Osteocyte (in vitro differentiated cells): Measurements from ENCODE around the gene EXOC3L2. TPM values are rescaled to one million over a fixed set of nuclear protein-coding genes. Genes with fewer than 3 reads are reported as not detected.

Source experiments
- DNase-seq: peaks from one replicate; pipeline ENCODE4 v3.0.0; 2021; ENCODE audit warnings: mixed read lengths; ENCODE audit not compliant: unreplicated experiment; ENCODE audit errors: extremely low spot score
- H3K27ac Mint-ChIP-seq: one replicate; pipeline ENCODE4 v1.8.0; 2021; ENCODE audit warnings: mild to moderate bottlenecking, mixed read lengths; ENCODE audit not compliant: unreplicated experiment
- H3K27me3 Mint-ChIP-seq: one replicate; pipeline ENCODE4 v1.8.0; 2021; ENCODE audit warnings: mixed read lengths; ENCODE audit not compliant: unreplicated experiment
- H3K36me3 Mint-ChIP-seq: one replicate; pipeline ENCODE4 v1.8.0; 2021; ENCODE audit warnings: mixed read lengths; ENCODE audit not compliant: unreplicated experiment
- H3K4me1 Mint-ChIP-seq: one replicate; pipeline ENCODE4 v1.8.0; 2021; ENCODE audit warnings: mixed read lengths; ENCODE audit not compliant: unreplicated experiment
- H3K4me3 Mint-ChIP-seq: one replicate; pipeline ENCODE4 v1.8.0; 2021; ENCODE audit warnings: mild to moderate bottlenecking, moderate library complexity, mixed read lengths; ENCODE audit not compliant: unreplicated experiment
- H3K9me3 Mint-ChIP-seq: one replicate; pipeline ENCODE4 v1.8.0; 2021; ENCODE audit warnings: mixed read lengths; ENCODE audit not compliant: unreplicated experiment
- total RNA-seq: library from RNA; stranded (reverse); gene quantifications from 2 replicates; pipeline ENCODE4 v1.2.1, GENCODE V29; 2021
- TF ChIP-seq, protein P1 (sequence below): fragments of 200-600 bp; sonication (generic); IDR thresholded peaks from 2 replicates; pipeline ENCODE4 v1.5.0; 2021; ENCODE audit warnings: antibody characterized with exemption, mild to moderate bottlenecking, moderate library complexity

Gene EXOC3L2
- total RNA-seq, 1 donor from 2014 or later = 11.1 TPM

GRCh38 chr19:45247136-45247535, 1.9 kb upstream of the EXOC3L2 start:
- H3K4me3 Mint-ChIP-seq = no peak overlapping the region
- H3K27ac Mint-ChIP-seq = no peak overlapping the region
- H3K36me3 Mint-ChIP-seq = no peaks in the 10 kb centered on the region
- H3K9me3 Mint-ChIP-seq = no peaks in the 10 kb centered on the region
- TF ChIP-seq, protein P1, sequence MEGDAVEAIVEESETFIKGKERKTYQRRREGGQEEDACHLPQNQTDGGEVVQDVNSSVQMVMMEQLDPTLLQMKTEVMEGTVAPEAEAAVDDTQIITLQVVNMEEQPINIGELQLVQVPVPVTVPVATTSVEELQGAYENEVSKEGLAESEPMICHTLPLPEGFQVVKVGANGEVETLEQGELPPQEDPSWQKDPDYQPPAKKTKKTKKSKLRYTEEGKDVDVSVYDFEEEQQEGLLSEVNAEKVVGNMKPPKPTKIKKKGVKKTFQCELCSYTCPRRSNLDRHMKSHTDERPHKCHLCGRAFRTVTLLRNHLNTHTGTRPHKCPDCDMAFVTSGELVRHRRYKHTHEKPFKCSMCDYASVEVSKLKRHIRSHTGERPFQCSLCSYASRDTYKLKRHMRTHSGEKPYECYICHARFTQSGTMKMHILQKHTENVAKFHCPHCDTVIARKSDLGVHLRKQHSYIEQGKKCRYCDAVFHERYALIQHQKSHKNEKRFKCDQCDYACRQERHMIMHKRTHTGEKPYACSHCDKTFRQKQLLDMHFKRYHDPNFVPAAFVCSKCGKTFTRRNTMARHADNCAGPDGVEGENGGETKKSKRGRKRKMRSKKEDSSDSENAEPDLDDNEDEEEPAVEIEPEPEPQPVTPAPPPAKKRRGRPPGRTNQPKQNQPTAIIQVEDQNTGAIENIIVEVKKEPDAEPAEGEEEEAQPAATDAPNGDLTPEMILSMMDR = no peak
- H3K27me3 Mint-ChIP-seq = no peaks in the 10 kb centered on the region
- DNase-seq = no peak
- peaks cover 41% of the 10 kb centered on the region for H3K4me1 Mint-ChIP-seq

- TF ChIP-seq, protein P1 = no peak
- no peak for DNase-seq
- H3K36me3 Mint-ChIP-seq = no peaks in the 10 kb centered on the region
- no peaks in the 10 kb centered on the region for H3K27me3 Mint-ChIP-seq
- H3K27ac Mint-ChIP-seq = peak overlapping the region; percentile 92
- H3K4me1 Mint-ChIP-seq = peaks cover 42% of the 10 kb centered on the region
- H3K4me3 Mint-ChIP-seq = peak overlapping the region; percentile 42
- H3K9me3 Mint-ChIP-seq = no peaks in the 10 kb centered on the region
Observed at GRCh38 chr19:45245826-45246225, 619 bp upstream of the EXOC3L2 start.

- no peaks in the 10 kb centered on the region for H3K27me3 Mint-ChIP-seq
- H3K4me3 Mint-ChIP-seq = peak overlapping the region; percentile 60
- H3K27ac Mint-ChIP-seq = peak overlapping the region; percentile 92
- H3K9me3 Mint-ChIP-seq = no peaks in the 10 kb centered on the region
- TF ChIP-seq, protein P1 = no peak
- DNase-seq = no peak
- H3K4me1 Mint-ChIP-seq = peaks cover 38% of the 10 kb centered on the region
- H3K36me3 Mint-ChIP-seq = no peaks in the 10 kb centered on the region
Observed at GRCh38 chr19:45244133-45244794, 943 bp downstream of the EXOC3L2 start.

- H3K4me3 Mint-ChIP-seq = no peak overlapping the region
- TF ChIP-seq, protein P1 = no peak
- DNase-seq = no peak
- no peaks in the 10 kb centered on the region for H3K27me3 Mint-ChIP-seq
- no peak overlapping the region for H3K27ac Mint-ChIP-seq
- no peaks in the 10 kb centered on the region for H3K36me3 Mint-ChIP-seq
- H3K9me3 Mint-ChIP-seq = no peaks in the 10 kb centered on the region
- H3K4me1 Mint-ChIP-seq = peaks cover 33% of the 10 kb centered on the region
Observed at GRCh38 chr19:45243144-45243732, 2.0 kb downstream of the EXOC3L2 start.

DNA sequence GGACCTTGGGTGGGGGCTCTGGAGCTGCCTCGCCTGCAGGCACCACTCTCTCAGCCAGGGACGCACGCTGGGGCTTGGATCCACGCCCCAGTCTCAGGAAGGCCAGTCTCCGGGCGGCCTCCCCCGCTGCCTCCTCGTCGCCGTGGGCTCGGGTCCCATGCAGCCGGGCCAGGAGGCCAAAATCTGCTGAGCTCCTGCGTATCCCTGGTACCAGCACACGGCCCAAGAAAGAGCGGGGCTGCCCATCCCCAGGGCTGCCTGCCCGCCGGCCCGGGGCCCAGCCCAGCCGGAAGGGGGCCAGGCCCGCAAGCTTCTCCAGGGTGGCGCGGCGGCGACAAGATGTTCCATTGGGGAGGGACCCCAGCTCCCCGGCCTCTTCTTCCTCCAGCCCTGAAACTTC, 6.7 kb downstream of the EXOC3L2 start:
- no peak overlapping the region for H3K4me3 Mint-ChIP-seq
- H3K27me3 Mint-ChIP-seq = no peaks in the 10 kb centered on the region
- TF ChIP-seq, protein P1 = no peak
- no peaks in the 10 kb centered on the region for H3K9me3 Mint-ChIP-seq
- DNase-seq = no peak
- no peak overlapping the region for H3K27ac Mint-ChIP-seq
- H3K36me3 Mint-ChIP-seq = peaks cover 11% of the 10 kb centered on the region
- H3K4me1 Mint-ChIP-seq = peaks cover 18% of the 10 kb centered on the region
